B cell (primary cell): ENCODE results near the gene XYLB.

Experiments used
- EZH2 ChIP-seq: IDR thresholded peaks from 2 replicates; pipeline ENCODE4 v1.6.1; 2012; ENCODE audit warnings: borderline replicate concordance, low read depth, mild to moderate bottlenecking, moderate library complexity, low read length; ENCODE audit not compliant: insufficient read depth, poor library complexity, severe bottlenecking
- TF ChIP-seq, protein P1 (sequence below): fragments of 200-600 bp; IDR thresholded peaks from one replicate; pipeline ENCODE4 v1.8.0; 2022; ENCODE audit warnings: antibody characterized with exemption, mild to moderate bottlenecking

GRCh38 chr3:38374221-38374620 lies 27.6 kb downstream of the XYLB start:
- TF ChIP-seq, protein P1, sequence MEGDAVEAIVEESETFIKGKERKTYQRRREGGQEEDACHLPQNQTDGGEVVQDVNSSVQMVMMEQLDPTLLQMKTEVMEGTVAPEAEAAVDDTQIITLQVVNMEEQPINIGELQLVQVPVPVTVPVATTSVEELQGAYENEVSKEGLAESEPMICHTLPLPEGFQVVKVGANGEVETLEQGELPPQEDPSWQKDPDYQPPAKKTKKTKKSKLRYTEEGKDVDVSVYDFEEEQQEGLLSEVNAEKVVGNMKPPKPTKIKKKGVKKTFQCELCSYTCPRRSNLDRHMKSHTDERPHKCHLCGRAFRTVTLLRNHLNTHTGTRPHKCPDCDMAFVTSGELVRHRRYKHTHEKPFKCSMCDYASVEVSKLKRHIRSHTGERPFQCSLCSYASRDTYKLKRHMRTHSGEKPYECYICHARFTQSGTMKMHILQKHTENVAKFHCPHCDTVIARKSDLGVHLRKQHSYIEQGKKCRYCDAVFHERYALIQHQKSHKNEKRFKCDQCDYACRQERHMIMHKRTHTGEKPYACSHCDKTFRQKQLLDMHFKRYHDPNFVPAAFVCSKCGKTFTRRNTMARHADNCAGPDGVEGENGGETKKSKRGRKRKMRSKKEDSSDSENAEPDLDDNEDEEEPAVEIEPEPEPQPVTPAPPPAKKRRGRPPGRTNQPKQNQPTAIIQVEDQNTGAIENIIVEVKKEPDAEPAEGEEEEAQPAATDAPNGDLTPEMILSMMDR = no peak
- TF ChIP-seq EZH2 = no peak
